Measurements from ENCODE around the gene VPS11. TPM values are rescaled to one million over a fixed set of nuclear protein-coding genes. Genes with fewer than 3 reads are reported as not detected.
A peak's percentile ranks its signal among the peaks of the same experiment; 100 is the strongest.

Gene VPS11
- total RNA-seq, 4 donors from 2014 or later = 16.5 to 25.9 (median 20.3) TPM

GRCh38 chr11:119077839-119078238 is 10.2 kb downstream of the VPS11 start:
- H3K4me3 ChIP-seq = no peak overlapping the region
- H3K4me1 ChIP-seq = no peaks in the 10 kb centered on the region
- no peaks in the 10 kb centered on the region for H3K27me3 ChIP-seq
- intact Hi-C loops (cut with DNase I; ENCODE audit: low total_unique reads) = no loop called here
- TF ChIP-seq CTCF (IDR thresholded peaks at IDR 0.05 in 4 of 5, conservative IDR thresholded peaks at IDR 0.05 in 1 of 5) (no peak), POLR2A (IDR thresholded peaks at IDR 0.05) (no peak)
- no peak for ATAC-seq
- H3K36me3 ChIP-seq = peaks cover 12 to 99% of the 10 kb centered on the region in 2 donors
- no peaks in the 10 kb centered on the region for H3K9me3 ChIP-seq
- H3K27ac ChIP-seq = no peak overlapping the region
- no peak for DNase-seq
- in situ Hi-C loops (cut with MboI; ENCODE audit: low sequenced_read_pairs in 4 of 4) = no loop called here

DNA sequence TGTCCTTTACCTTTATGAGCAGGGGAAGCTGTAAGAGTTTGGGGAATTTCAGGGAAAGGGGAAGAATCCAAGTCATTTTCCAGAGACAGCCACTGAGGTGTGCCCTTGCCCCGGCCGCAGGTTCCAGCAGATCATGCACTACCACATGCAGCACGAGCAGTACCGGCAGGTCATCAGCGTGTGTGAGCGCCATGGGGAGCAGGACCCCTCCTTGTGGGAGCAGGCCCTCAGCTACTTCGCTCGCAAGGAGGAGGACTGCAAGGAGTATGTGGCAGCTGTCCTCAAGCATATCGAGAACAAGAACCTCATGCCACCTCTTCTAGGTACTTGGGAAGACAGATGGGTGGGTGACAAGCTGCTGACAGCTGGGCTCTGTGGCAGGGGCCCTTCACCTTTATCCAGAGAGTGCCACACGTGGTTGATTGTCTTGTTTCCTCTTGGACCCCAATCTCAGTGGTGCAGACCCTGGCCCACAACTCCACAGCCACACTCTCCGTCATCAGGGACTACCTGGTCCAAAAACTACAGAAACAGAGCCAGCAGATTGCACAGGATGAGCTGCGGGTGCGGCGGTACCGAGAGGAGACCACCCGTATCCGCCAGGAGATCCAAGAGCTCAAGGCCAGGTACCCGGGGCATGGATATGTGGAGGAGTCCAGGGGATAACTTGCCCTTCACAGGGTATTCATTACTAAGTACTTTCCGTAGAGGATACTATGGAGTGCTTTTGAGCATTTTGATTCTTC is 11.2 kb downstream of the VPS11 start:
- Histone ChIP-seq H3K9me3 (no peaks in the 10 kb centered on the region), H3K27me3 (no peaks in the 10 kb centered on the region), H3K4me3 (no peak overlapping the region), H3K27ac (no peak overlapping the region), H3K36me3 (peaks cover 12 to 89% of the 10 kb centered on the region in 2 donors), H3K4me1 (no peaks in the 10 kb centered on the region)
- DNase-seq (no peak), ATAC-seq (no peak)
- intact Hi-C loops (cut with DNase I; ENCODE audit: low total_unique reads) = no loop called here
- in situ Hi-C loops (cut with MboI; ENCODE audit: low sequenced_read_pairs in 4 of 4) = no loop called here
- no peak for TF ChIP-seq CTCF (IDR thresholded peaks at IDR 0.05 in 4 of 5, conservative IDR thresholded peaks at IDR 0.05 in 1 of 5)
- no peak for TF ChIP-seq POLR2A (IDR thresholded peaks at IDR 0.05)

DNA sequence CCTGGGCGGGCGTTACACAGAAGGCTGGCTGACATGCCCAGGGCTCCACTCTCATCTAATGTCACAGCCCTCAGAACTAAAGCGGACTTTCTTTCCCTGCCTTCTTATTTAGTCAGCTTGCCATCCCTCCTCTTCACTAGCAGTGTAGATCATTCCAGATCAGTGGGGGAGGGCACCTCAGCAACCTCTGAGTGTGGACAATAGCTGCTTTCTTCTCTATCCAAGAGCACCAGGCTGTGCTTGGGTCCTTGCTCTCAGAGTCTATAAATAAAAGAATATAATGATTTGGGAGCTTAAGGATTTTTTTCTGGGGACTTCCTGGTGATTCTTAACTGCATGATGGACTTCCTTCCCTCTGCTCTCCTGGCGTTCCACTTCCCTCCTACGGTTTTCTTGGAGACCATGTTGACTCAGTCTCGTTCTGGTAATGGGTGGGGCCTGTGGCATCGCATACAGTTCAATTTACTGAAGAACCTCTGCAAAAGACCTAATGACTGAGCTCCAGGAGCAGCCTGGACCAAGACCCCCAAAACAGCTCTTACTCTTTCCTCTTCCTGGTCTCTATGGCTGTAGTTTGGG is 14.2 kb downstream of the VPS11 start:
- Histone ChIP-seq H3K4me3 (no peak overlapping the region), H3K9me3 (no peaks in the 10 kb centered on the region), H3K4me1 (peaks cover 15 to 17% of the 10 kb centered on the region in 2 donors), H3K27ac (no peak overlapping the region), H3K27me3 (no peaks in the 10 kb centered on the region), H3K36me3 (peaks cover 12 to 60% of the 10 kb centered on the region in 2 donors)
- ATAC-seq (no peak), DNase-seq (no peak)
- TF ChIP-seq POLR2A (IDR thresholded peaks at IDR 0.05) = no peak
- no peak for TF ChIP-seq CTCF (IDR thresholded peaks at IDR 0.05 in 4 of 5, conservative IDR thresholded peaks at IDR 0.05 in 1 of 5)
- intact Hi-C loops (cut with DNase I; ENCODE audit: low total_unique reads) (no loop called here), in situ Hi-C loops (cut with MboI; ENCODE audit: low sequenced_read_pairs in 4 of 4) (no loop called here)

- ATAC-seq (peak; percentile 98), DNase-seq (peak; percentile 87 to 92)
- in situ Hi-C loops (cut with MboI; ENCODE audit: low sequenced_read_pairs in 4 of 4) (no loop called here), intact Hi-C loops (cut with DNase I; ENCODE audit: low total_unique reads) (loop anchor here (1.0 kb wide), 3 partner anchors 18 to 36 kb away; partner anchors contain the start of genes C2CD2L, HINFP and VPS11)
- no peaks in the 10 kb centered on the region for H3K27me3 ChIP-seq
- TF ChIP-seq POLR2A (IDR thresholded peaks at IDR 0.05) = peak; percentile 20 to 49
- no peak for TF ChIP-seq CTCF (IDR thresholded peaks at IDR 0.05 in 4 of 5, conservative IDR thresholded peaks at IDR 0.05 in 1 of 5)
- H3K4me1 ChIP-seq = peaks cover 15 to 17% of the 10 kb centered on the region in 2 donors
- H3K36me3 ChIP-seq = peaks cover 7 to 29% of the 10 kb centered on the region in 2 donors
- H3K27ac ChIP-seq = peak within 1 kb of the TSS; percentile 88 to 98 (median 94)
- H3K4me3 ChIP-seq = peak within 1 kb of the TSS; percentile 77 to 99 (median 80)
- H3K9me3 ChIP-seq = no peaks in the 10 kb centered on the region
Observed at GRCh38 chr11:119084663-119085436, 17.2 kb downstream of the VPS11 start, which contains the start of gene HMBS. Gene HMBS (plus strand): TSS chr11:119084881. CDS start chr11:119085034, 153 bp downstream.
